GM08714 (cell line): Measurements from ENCODE around the gene PRRT4.

Experiments used
- H3K4me3 ChIP-seq: fragments of 200-500 bp; sonication (Bioruptor generic); 2 replicates; pipeline ENCODE4 v1.5.1; 2014; ENCODE audit warnings: mild to moderate bottlenecking, low read length, inconsistent platforms
- ZNF274 ChIP-seq: IDR thresholded peaks from 2 replicates; pipeline ENCODE4 v1.6.1; 2012; ENCODE audit warnings: mild to moderate bottlenecking, low read depth, low read length

PRRT4 gene

DNA sequence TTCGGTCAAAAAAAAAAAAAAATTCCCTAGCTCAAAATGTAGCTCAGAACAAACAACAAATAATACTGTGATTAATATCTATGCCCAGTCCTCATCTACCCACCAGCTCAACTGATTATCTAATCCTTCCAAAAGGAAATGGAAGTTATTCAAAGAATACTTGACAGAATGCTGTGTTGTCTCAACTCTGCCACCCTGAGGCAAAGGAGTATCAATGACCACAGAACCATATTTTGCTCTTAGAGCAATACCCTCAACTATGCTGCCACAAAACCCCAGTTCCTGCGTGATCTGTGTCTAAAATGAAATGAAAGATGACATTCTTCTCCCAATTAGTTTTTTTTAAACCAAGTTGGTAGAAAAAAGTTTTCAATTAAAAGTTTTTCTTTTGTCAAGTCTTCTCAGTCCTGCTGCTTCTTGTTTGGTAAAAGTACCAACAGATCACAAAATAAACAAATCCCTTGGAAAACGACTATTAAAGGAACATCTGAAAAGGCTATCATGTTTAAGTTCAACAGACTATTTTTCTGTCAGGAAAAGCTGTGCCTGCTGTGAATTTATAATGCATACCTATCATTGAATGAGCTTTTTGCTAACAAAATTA lies 39.3 kb downstream of the PRRT4 start:
- H3K4me3 ChIP-seq = no peak overlapping the region
- no peak for TF ChIP-seq ZNF274

DNA sequence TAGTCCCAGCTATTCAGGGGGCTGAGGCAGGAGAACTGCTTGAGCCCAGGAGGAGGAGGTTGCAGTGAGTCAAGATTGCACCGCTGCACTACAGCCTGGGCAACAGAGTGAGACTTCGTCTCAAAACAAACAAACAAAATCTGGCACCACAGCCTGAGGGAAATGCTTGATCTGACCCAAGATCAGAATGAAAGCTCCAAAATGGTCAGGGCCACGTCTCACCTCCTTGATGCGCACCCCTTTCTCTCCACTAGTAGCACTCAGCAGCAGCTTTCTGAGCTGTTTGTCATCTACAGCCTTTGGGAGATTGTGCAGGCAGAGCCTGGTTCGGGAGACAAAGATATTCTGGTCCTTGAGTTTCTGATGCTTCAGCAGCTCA lies 40.5 kb downstream of the PRRT4 start:
- H3K4me3 ChIP-seq = no peak overlapping the region
- TF ChIP-seq ZNF274 = no peak

DNA sequence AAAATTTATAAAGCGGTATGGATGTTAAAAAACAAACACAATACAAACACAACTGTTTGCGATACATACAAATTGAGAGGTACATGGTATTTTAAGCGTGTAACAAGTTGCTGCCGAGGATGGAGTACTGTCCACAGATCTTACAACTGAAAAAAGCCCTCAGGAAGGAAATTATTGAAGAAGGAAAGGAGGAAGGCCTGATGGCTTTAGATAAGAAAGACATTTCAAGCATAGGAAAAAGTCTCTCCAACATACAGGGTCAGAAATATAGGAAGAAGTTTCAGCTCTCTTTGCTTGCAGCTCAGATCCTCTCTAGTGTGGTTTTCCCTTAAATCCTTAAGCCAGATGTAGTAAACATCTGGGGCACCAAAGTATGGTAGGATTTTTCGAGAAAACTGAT lies 42.8 kb downstream of the PRRT4 start:
- TF ChIP-seq ZNF274 = no peak
- no peak overlapping the region for H3K4me3 ChIP-seq

DNA sequence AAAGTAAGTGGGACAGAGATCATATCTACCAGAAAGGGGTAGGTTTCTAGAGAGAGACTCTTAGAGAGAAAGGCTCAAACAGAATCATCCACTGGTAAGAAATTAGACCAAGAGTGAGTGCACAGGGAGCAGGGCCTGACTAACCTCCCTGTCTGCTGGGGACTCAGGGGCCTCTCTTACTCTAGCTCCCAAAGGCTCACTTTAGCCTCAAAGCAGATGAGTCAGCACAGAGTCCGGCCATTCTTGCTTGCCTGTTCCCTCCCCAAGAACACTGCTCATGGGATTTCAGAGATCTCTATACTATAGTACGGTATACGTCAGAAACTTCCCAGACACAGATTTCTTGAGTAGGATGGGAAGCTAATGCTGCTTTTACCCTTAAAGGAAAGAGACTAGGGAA lies 50.5 kb downstream of the PRRT4 start:
- no peak overlapping the region for H3K4me3 ChIP-seq
- no peak for TF ChIP-seq ZNF274

DNA sequence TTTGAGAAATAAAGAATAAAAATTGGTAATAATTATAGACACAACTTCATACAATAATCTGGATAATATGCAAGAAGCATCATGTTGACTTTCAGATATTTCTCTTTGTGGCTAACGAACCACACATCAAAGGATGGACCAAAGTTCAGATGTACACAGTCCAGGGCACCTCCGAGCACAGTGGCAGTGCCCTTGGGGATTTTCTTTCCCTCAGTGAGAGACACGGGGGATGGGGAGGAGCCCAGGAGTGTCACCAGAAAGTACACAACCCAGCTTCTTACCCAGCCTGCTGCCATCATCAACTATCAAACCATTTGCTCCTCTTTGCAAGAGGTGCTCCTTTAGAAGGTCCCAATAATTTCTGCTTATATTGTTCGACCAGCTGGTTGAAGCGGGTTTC lies 51.0 kb downstream of the PRRT4 start:
- H3K4me3 ChIP-seq = no peak overlapping the region
- TF ChIP-seq ZNF274 = no peak

DNA sequence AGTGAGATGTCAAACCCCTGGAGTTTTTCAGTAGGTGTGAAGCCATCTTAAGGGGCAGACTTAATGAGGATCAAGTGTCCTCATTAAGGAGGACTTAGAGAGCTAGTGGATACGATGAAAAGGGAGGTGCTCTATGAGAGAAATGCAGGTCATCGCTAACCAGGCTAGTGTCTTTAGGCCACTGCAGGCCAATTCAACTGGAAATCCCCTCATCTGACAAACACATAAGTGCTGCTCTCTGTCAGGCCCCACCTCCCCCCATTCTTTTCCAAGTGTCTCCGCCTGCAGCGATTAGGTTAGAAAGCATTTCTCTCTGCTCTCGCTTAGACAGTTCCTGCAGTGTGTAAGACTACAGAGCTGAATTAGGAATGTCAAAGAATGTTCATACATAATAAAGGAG lies 51.5 kb downstream of the PRRT4 start:
- no peak overlapping the region for H3K4me3 ChIP-seq
- no peak for TF ChIP-seq ZNF274

DNA sequence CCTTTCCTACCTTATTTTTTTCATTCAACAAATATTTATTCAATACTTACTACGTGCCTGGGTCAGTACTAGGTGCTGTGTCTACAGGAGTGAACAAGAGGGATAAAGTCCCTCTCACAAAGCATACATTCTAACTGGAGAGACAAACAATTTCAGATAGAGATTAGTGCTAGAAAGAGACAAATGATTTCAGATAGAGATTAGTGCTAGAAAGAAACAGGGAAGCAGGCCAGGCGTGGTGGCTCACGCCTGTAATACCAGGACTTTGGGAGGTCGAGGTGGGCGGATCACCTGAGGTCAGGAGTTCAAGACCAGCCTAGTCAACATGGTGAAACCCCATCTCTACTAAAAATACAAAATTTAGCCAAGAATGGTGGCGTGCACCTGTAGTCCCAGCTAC lies 52.4 kb downstream of the PRRT4 start:
- H3K4me3 ChIP-seq = no peak overlapping the region
- TF ChIP-seq ZNF274 = no peak

DNA sequence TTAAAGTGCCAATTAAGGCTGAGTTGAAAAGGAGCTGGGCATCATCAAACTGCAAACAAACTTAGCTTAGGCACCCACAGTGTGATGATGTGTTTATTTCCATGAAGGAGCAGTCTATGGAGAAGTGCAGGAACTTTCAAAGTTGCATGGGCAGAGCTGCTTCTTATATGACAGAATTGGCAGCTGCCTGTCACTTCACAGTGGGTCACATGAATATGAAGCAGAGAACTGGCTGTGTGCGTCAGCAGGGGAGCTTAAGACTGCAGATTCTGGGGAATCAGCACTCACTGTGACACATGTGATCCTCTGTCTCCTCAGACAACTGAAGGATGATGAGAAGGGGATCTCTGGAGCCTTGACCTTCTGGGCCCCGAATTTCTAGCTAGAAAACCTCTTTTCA lies 54.4 kb downstream of the PRRT4 start:
- no peak for TF ChIP-seq ZNF274
- no peak overlapping the region for H3K4me3 ChIP-seq

DNA sequence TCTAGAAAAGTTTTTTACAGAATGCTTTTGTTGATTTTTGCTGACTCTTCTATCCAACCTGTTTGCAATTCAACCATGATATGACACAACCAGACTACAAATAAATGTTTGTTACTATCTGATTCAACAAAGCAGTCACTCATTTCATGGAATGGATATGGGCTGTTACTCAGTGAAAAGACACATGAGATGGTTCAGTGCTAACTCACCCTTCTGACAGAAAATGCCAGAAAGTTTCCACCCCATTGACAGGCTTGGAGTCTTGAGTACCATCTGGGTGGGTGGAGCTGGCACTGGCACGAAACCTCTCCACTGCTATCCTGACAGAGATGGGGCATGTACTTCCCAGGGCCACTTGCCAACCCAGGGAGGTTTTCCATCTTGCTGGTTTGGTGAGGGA lies 57.3 kb downstream of the PRRT4 start:
- TF ChIP-seq ZNF274 = no peak
- no peak overlapping the region for H3K4me3 ChIP-seq

DNA sequence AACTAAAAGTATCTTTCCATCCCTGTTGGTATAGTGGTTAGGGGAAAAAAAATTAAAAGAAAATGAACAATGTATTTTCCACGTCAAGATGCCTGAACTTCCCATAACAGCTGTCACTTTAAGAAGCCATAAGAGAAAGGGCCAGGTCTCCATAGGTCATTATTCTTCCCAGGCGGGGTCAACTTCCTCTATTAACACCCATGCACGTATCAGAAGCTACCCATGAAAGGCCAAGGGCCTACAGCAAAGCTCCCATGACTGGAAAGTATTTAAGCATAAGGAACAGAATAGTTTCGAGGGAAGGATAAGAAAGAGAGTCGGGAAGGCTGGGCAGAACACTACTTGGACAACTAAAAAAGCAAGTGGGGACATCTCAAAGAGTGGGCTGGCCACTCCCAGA lies 57.8 kb downstream of the PRRT4 start:
- TF ChIP-seq ZNF274 = no peak
- H3K4me3 ChIP-seq = no peak overlapping the region

DNA sequence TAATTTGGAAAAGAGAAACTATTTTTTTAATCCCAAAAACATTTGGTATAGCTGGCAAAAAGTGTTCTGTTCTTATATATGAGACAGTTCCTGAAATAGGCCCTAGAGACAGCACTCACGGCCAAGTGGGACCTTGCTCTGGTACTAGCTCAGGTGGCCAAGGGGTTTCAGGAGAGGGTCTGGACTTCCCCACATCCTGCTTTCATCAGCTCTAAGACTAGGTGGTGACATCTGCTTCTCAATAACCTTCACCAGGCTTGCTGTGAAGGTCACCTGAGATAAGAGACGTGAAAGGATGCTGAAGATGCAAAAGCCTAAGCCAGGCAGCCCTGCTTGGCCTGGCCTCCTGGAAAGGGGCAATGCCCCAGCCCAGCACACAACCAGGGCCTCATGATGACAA lies 58.4 kb downstream of the PRRT4 start:
- H3K4me3 ChIP-seq = no peak overlapping the region
- no peak for TF ChIP-seq ZNF274

DNA sequence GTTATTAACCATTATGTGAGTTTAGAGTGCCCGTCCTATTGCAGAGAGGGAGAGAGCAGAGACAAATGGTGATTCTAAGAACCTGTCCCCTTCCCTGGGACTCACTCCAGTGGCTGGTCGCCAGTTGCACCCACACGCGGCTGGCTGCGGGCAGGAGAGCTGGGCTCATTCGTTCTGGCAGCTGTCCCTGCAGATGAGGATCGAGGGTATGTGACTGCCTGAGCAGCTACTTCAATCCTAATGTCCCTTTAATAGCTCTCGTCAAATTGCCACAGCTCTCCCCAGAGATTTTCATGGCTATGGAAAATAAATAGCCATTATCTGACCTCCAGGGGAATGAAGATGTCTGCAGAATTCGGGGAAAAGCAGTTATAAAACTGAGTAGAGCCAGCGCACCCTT lies 59.4 kb downstream of the PRRT4 start:
- no peak overlapping the region for H3K4me3 ChIP-seq
- TF ChIP-seq ZNF274 = no peak
